K562 (cell line): ENCODE data around the gene HHIPL1.

Experiments used
- EZH2 ChIP-seq: IDR thresholded peaks from 2 replicates; pipeline ENCODE4 v1.6.1; 2012; ENCODE audit warnings: low read depth, mild to moderate bottlenecking, inconsistent platforms, low read length, borderline replicate concordance
- FOSL1 ChIP-seq: fragments of 200-800 bp; sonication (Bioruptor generic); conservative IDR thresholded peaks from 2 replicates; pipeline ENCODE4 v1.6.1; 2016; ENCODE audit warnings: missing genetic modification characterization, missing compliant biosample characterization
- FOXK2 ChIP-seq, 2 experiments: fragments of 450-650 bp; IDR thresholded peaks in 1 of 2; conservative IDR thresholded peaks in 1 of 2; 2 replicates each; pipeline ENCODE4 v1.6.1; 2016; ENCODE audit warnings: low read depth in 2 of 2, mild to moderate bottlenecking in 1 of 2
- JUND ChIP-seq, 2 experiments: IDR thresholded peaks; 2 replicates in 1 of 2; 3 replicates in 1 of 2; pipeline ENCODE4 v1.6.1; 2011; ENCODE audit warnings: borderline replicate concordance in 2 of 2, low read depth in 2 of 2, low read length in 2 of 2, improper control_type of control experiment in 1 of 2, missing biosample characterization in 1 of 2, missing genetic modification characterization in 1 of 2, missing genetic modification reagents in 1 of 2
- POLR2A ChIP-seq: fragments of 450-650 bp; conservative IDR thresholded peaks from 2 replicates; pipeline ENCODE4 v1.6.1; 2016
- TCF7L2 ChIP-seq: fragments of 150-350 bp; IDR thresholded peaks from 2 replicates; pipeline ENCODE4 v1.6.1; 2016; ENCODE audit warnings: low read depth, mild to moderate bottlenecking, low read length, moderate library complexity
- XRCC4 ChIP-seq: IDR thresholded peaks from one replicate; pipeline ENCODE4 v1.6.1; 2011; ENCODE audit not compliant: insufficient read depth, insufficient read length; ENCODE audit errors: extremely low read depth
- ZBTB7A ChIP-seq: IDR thresholded peaks from 2 replicates; pipeline ENCODE4 v1.6.1; 2011; ENCODE audit warnings: low read depth, mild to moderate bottlenecking, low read length, moderate library complexity, borderline replicate concordance; ENCODE audit not compliant: control insufficient read depth
- ZNF174 ChIP-seq: fragments of 250-450 bp; sonication (Bioruptor Pico); IDR thresholded peaks from 2 replicates; pipeline ENCODE4 v1.4.0; 2020; ENCODE audit warnings: mild to moderate bottlenecking
- ZNF407 ChIP-seq: fragments of 450-650 bp; IDR thresholded peaks from 2 replicates; pipeline ENCODE4 v1.6.1; 2016; ENCODE audit warnings: low read depth
- ZNF77 ChIP-seq: fragments of 250-450 bp; sonication (Bioruptor Pico); IDR thresholded peaks from 2 replicates; pipeline ENCODE4 v1.5.0; 2020

- no peak for TF ChIP-seq EZH2
- no peak for TF ChIP-seq ZNF77 (CRISPR knock-in tag)
- TF ChIP-seq XRCC4 = no peak
- no peak for TF ChIP-seq ZNF174 (CRISPR knock-in tag)
- no peak for TF ChIP-seq JUND (IDR thresholded peaks at IDR 0.05; ENCODE audit: borderline replicate concordance, low read depth, low read length)
- no peak for TF ChIP-seq JUND (tag; IDR thresholded peaks at IDR 0.05; ENCODE audit: borderline replicate concordance, low read depth, low read length)
- no peak for TF ChIP-seq FOSL1
- no peak for TF ChIP-seq TCF7L2
- no peak for TF ChIP-seq FOXK2 (conservative IDR thresholded peaks at IDR 0.05 in 1 of 2, IDR thresholded peaks at IDR 0.05 in 1 of 2; ENCODE audit: low read depth in 2 of 2)
- TF ChIP-seq ZNF407 = no peak
- no peak for TF ChIP-seq ZBTB7A
- TF ChIP-seq POLR2A = no peak
Measured at GRCh38 chr14:99677231-99678140, 32.6 kb downstream of the HHIPL1 start.
